Activated CD4-positive, alpha-beta T cell treated with anti-CD3 and anti-CD28 coated beads for 36 hours (primary cell): ENCODE results near the gene SRD5A3. TPM values are rescaled to one million over a fixed set of nuclear protein-coding genes. Genes with fewer than 3 reads are reported as not detected.

Experiments used
- ATAC-seq: fragments of 200-7000 bp; cut with Tn5 transposase; one replicate; pipeline ENCODE4 v1.10.0; 2021; ENCODE audit warnings: mild to moderate bottlenecking, moderate library complexity
- CTCF ChIA-PET: fragments of 350-600 bp; sonication (Branson Sonifier 250); formaldehyde crosslinking; loops from one replicate; lab custom pipeline; 2021; ENCODE audit warnings: antibody characterized with exemption; lab: Charles Lee
- POLR2A ChIA-PET: fragments of 350-600 bp; sonication (Branson Sonifier 250); formaldehyde crosslinking; loops from one replicate; lab custom pipeline; 2021; ENCODE audit warnings: antibody characterized with exemption, inconsistent platforms; lab: Charles Lee
- DNase-seq: peaks from one replicate; pipeline ENCODE4 v3.0.0-alpha.2; 2020
- H3K27ac Mint-ChIP-seq: one replicate; pipeline ENCODE4 v1.8.0; 2021; ENCODE audit warnings: mixed read lengths
- H3K27me3 Mint-ChIP-seq: one replicate; pipeline ENCODE4 v1.8.0; 2021; ENCODE audit warnings: mixed read lengths
- H3K36me3 Mint-ChIP-seq: one replicate; pipeline ENCODE4 v1.8.0; 2021; ENCODE audit warnings: low read depth, mixed read lengths
- H3K4me1 Mint-ChIP-seq: one replicate; pipeline ENCODE4 v1.8.0; 2021; ENCODE audit warnings: mixed read lengths
- H3K4me3 Mint-ChIP-seq: one replicate; pipeline ENCODE4 v1.8.0; 2021; ENCODE audit warnings: mild to moderate bottlenecking, moderate library complexity, mixed read lengths
- H3K9me3 Mint-ChIP-seq: one replicate; pipeline ENCODE4 v1.8.0; 2021; ENCODE audit warnings: low read depth, mixed read lengths
- intact Hi-C, 2 experiments: fragments of 100-400 bp; cut with DNase I in 1 of 2; cut with micrococcal nuclease in 1 of 2; formaldehyde crosslinking; loops; one replicate each; pipeline versions ENCODE4 v1.14.2 to v1.15.1; 2022 to 2024; cut with DNase I, micrococcal nuclease
- total RNA-seq, 2 experiments: library from RNA; stranded (reverse); gene quantifications; one replicate each; pipeline ENCODE4 v1.2.3, GENCODE V29; 2021

Gene SRD5A3
- total RNA-seq, 2 experiments from 2014 or later, result 20.5 to 24.6 TPM

- no peak for DNase-seq
- intact Hi-C loops, result no loop called here
- POLR2A ChIA-PET, result no interaction called here
- Mint-ChIP-seq H3K4me3 (no peak overlapping the region), H3K27ac (no peak overlapping the region), H3K27me3 (no peaks in the 10 kb centered on the region), H3K9me3 (no peaks in the 10 kb centered on the region), H3K4me1 (no peaks in the 10 kb centered on the region), H3K36me3 (no peaks in the 10 kb centered on the region)
- ATAC-seq, result no peak
- CTCF ChIA-PET, result no interaction called here
Measured at GRCh38 chr4:55376698-55377097, 30.7 kb downstream of the SRD5A3 start.

- H3K4me1 Mint-ChIP-seq, result no peaks in the 10 kb centered on the region
- ChIA-PET CTCF (interaction anchor here (0.6 kb wide), 1 partner anchor 171 kb away, joined by 4 read pairs; no protein-coding TSS in a partner anchor), POLR2A (no interaction called here)
- DNase-seq (no peak), ATAC-seq (no peak)
- intact Hi-C loops, result no loop called here
- H3K4me3 Mint-ChIP-seq, result no peak overlapping the region
- H3K27me3 Mint-ChIP-seq, result no peaks in the 10 kb centered on the region
- no peaks in the 10 kb centered on the region for H3K9me3 Mint-ChIP-seq
- no peaks in the 10 kb centered on the region for H3K36me3 Mint-ChIP-seq
- H3K27ac Mint-ChIP-seq, result no peak overlapping the region
Measured at GRCh38 chr4:55378617-55379467, 32.8 kb downstream of the SRD5A3 start.

- H3K36me3 Mint-ChIP-seq, result no peaks in the 10 kb centered on the region
- DNase-seq (no peak), ATAC-seq (no peak)
- no peaks in the 10 kb centered on the region for H3K27me3 Mint-ChIP-seq
- H3K4me3 Mint-ChIP-seq, result no peak overlapping the region
- ChIA-PET CTCF (no interaction called here), POLR2A (no interaction called here)
- no peaks in the 10 kb centered on the region for H3K9me3 Mint-ChIP-seq
- intact Hi-C loops, result no loop called here
- no peak overlapping the region for H3K27ac Mint-ChIP-seq
- H3K4me1 Mint-ChIP-seq, result peaks cover 4% of the 10 kb centered on the region
Measured at GRCh38 chr4:55380576-55380975, 34.5 kb downstream of the SRD5A3 start.

GRCh38 chr4:55381502-55381901 lies 35.5 kb downstream of the SRD5A3 start:
- no peak for DNase-seq
- H3K9me3 Mint-ChIP-seq, result no peaks in the 10 kb centered on the region
- H3K27me3 Mint-ChIP-seq, result no peaks in the 10 kb centered on the region
- intact Hi-C loops, result no loop called here
- H3K4me1 Mint-ChIP-seq, result peaks cover 8% of the 10 kb centered on the region
- H3K4me3 Mint-ChIP-seq, result no peak overlapping the region
- ATAC-seq, result no peak
- ChIA-PET CTCF (interaction anchor here (0.5 kb wide), 1 partner anchor 30 kb away, joined by 3 read pairs; no protein-coding TSS in a partner anchor), POLR2A (no interaction called here)
- no peak overlapping the region for H3K27ac Mint-ChIP-seq
- no peaks in the 10 kb centered on the region for H3K36me3 Mint-ChIP-seq

GRCh38 chr4:55382488-55383003 lies 36.5 kb downstream of the SRD5A3 start:
- H3K9me3 Mint-ChIP-seq, result no peaks in the 10 kb centered on the region
- no peaks in the 10 kb centered on the region for H3K27me3 Mint-ChIP-seq
- H3K27ac Mint-ChIP-seq, result no peak overlapping the region
- H3K4me3 Mint-ChIP-seq, result no peak overlapping the region
- DNase-seq (no peak), ATAC-seq (no peak)
- H3K36me3 Mint-ChIP-seq, result no peaks in the 10 kb centered on the region
- H3K4me1 Mint-ChIP-seq, result peaks cover 13% of the 10 kb centered on the region
- intact Hi-C loops, result no loop called here
- ChIA-PET POLR2A (no interaction called here), CTCF (no interaction called here)

- Mint-ChIP-seq H3K36me3 (no peaks in the 10 kb centered on the region), H3K4me3 (no peak overlapping the region), H3K4me1 (peaks cover 13% of the 10 kb centered on the region), H3K27ac (no peak overlapping the region), H3K27me3 (no peaks in the 10 kb centered on the region), H3K9me3 (no peaks in the 10 kb centered on the region)
- DNase-seq (no peak), ATAC-seq (peak; percentile 58)
- ChIA-PET POLR2A (no interaction called here), CTCF (interaction anchor here (1.1 kb wide), 1 partner anchor 39 kb away, joined by 3 read pairs; the partner anchor contains the start of gene SRD5A3)
- intact Hi-C loops, result no loop called here
Measured at GRCh38 chr4:55385201-55385649, 39.2 kb downstream of the SRD5A3 start.

- peak; percentile 66 for ATAC-seq
- no peaks in the 10 kb centered on the region for H3K36me3 Mint-ChIP-seq
- intact Hi-C loops, result no loop called here
- ChIA-PET POLR2A (no interaction called here), CTCF (interaction anchor here (1.1 kb wide), 1 partner anchor 40 kb away, joined by 3 read pairs; the partner anchor contains the start of gene SRD5A3)
- no peaks in the 10 kb centered on the region for H3K27me3 Mint-ChIP-seq
- H3K27ac Mint-ChIP-seq, result no peak overlapping the region
- no peak for DNase-seq
- no peak overlapping the region for H3K4me3 Mint-ChIP-seq
- peaks cover 13% of the 10 kb centered on the region for H3K4me1 Mint-ChIP-seq
- no peaks in the 10 kb centered on the region for H3K9me3 Mint-ChIP-seq
Measured at GRCh38 chr4:55386073-55386472, 40.0 kb downstream of the SRD5A3 start.

GRCh38 chr4:55386840-55387239 lies 40.8 kb downstream of the SRD5A3 start:
- DNase-seq (no peak), ATAC-seq (peak; percentile 57)
- CTCF ChIA-PET, result no interaction called here
- no peaks in the 10 kb centered on the region for H3K36me3 Mint-ChIP-seq
- H3K4me3 Mint-ChIP-seq, result no peak overlapping the region
- peaks cover 13% of the 10 kb centered on the region for H3K4me1 Mint-ChIP-seq
- intact Hi-C loops, result no loop called here
- no peak overlapping the region for H3K27ac Mint-ChIP-seq
- POLR2A ChIA-PET, result no interaction called here
- no peaks in the 10 kb centered on the region for H3K9me3 Mint-ChIP-seq
- H3K27me3 Mint-ChIP-seq, result no peaks in the 10 kb centered on the region

GRCh38 chr4:55393461-55394320 lies 47.6 kb downstream of the SRD5A3 start:
- intact Hi-C loops, result loop anchor here in 1 of 2 experiments (2.0 kb wide), 1 partner anchor 459 kb away; the partner anchor contains the start of gene EXOC1
- ATAC-seq (no peak), DNase-seq (no peak)
- POLR2A ChIA-PET, result interaction anchor here (0.5 kb wide), 1 partner anchor 423 kb away, joined by 4 read pairs; no protein-coding TSS in a partner anchor
- Mint-ChIP-seq H3K36me3 (peaks cover 19% of the 10 kb centered on the region), H3K4me3 (no peak overlapping the region), H3K27me3 (no peaks in the 10 kb centered on the region), H3K27ac (peak overlapping the region; percentile 26), H3K9me3 (no peaks in the 10 kb centered on the region), H3K4me1 (peaks cover 22% of the 10 kb centered on the region)
- CTCF ChIA-PET, result interaction anchor here (0.7 to 1.7 kb wide), 3 partner anchors 24 to 161 kb away, joined by 3 to 4 read pairs (median 3); no protein-coding TSS in a partner anchor

GRCh38 chr4:55395218-55395528 lies 49.1 kb downstream of the SRD5A3 start:
- H3K27ac Mint-ChIP-seq, result peak overlapping the region; percentile 89
- peaks cover 30% of the 10 kb centered on the region for H3K4me1 Mint-ChIP-seq

More at GRCh38 chr4:55395218-55395528, 49.1 kb downstream of the SRD5A3 start:
- peak overlapping the region; percentile 89 for H3K4me3 Mint-ChIP-seq
- intact Hi-C loops, result loop anchor here (1.0 to 5.0 kb wide), 7 partner anchors 37 to 1582 kb away; partner anchors contain the start of genes CLOCK (in 2 of the 2), EXOC1 (in 2 of the 2), SRD5A3 (in 2 of the 2) and NOA1 (in 1 of the 2)
- ChIA-PET CTCF (interaction anchor here (0.6 to 2.1 kb wide), 12 partner anchors 13 to 1378 kb away, joined by 3 to 11 read pairs (median 4); partner anchors contain the start of gene SRD5A3), POLR2A (interaction anchor here (0.6 kb wide), 1 partner anchor 22 kb away, joined by 6 read pairs; no protein-coding TSS in a partner anchor)
- no peak for DNase-seq
- no peak for ATAC-seq
- H3K9me3 Mint-ChIP-seq, result no peaks in the 10 kb centered on the region
- H3K36me3 Mint-ChIP-seq, result peaks cover 24% of the 10 kb centered on the region
- H3K27me3 Mint-ChIP-seq, result no peaks in the 10 kb centered on the region
